ENCODE measurements around the gene VSIR. TPM values are rescaled to one million over a fixed set of nuclear protein-coding genes. Genes with fewer than 3 reads are reported as not detected.
A peak's percentile ranks its signal among the peaks of the same experiment; 100 is the strongest.

VSIR gene
- total and polyA plus RNA-seq, 10 of the 15 experiments (the other 5 are each of a cell fraction or from before 2014, with no cell fraction given): 0.19 to 12.5 (median 6.7) TPM

DNA sequence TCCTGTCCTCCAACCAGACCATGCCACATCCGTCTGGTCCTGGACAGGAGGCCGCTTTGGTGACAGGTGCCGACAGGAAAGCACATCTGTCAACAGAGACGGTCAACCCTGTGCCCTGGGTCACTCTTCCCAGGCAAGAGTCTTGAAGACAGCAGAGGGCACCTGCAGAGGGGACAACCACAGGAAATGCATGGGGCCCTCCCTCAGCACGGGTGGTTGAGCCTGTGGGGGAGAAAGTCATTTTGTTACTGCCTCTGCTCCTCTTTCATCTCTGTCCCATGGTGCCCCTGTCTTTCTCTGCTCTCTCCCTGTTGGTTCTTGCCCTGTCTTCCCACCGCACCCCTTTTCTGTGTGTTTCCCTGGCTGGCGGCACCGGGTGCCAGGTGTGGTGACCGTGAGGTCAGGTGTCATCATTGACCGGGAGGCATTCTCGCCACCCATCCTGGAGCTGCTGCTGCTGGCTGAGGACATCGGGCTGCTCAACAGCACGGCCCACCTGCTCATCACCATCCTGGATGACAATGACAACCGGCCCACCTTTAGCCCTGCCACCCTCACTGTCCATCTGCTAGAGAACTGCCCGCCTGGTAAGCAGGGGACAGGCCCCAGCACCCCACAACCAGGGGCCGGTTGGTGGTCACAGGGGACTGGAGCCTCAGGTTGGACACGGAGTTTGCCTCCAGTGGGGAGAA lies 17.6 kb upstream of the VSIR start (continued):
- no peak for TF ChIP-seq NBN (IDR thresholded peaks at IDR 0.05)
- TF ChIP-seq ETV6 (conservative IDR thresholded peaks at IDR 0.05 in 1 of 2, IDR thresholded peaks at IDR 0.05 in 1 of 2; ENCODE audit: borderline replicate concordance in 1 of 2, low read depth in 1 of 2): no peak
- TF ChIP-seq CREM (IDR thresholded peaks at IDR 0.05; ENCODE audit: low read depth): no peak; the same call in 1 of the 2 replicates
- TF ChIP-seq RAD51 (IDR thresholded peaks at IDR 0.05): no peak
- no peak for TF ChIP-seq KDM1A (IDR thresholded peaks at IDR 0.05; ENCODE audit: borderline replicate concordance)
- no peak for TF ChIP-seq ZNF207 (IDR thresholded peaks at IDR 0.05; ENCODE audit: borderline replicate concordance)
- TF ChIP-seq POLR2A (IDR thresholded peaks at IDR 0.05; ENCODE audit: low read depth, low read length): no peak
- no peak for TF ChIP-seq KAT2A (conservative IDR thresholded peaks at IDR 0.05; ENCODE audit: control insufficient read depth, low read depth, low read length)
- no peak for TF ChIP-seq NFYA (IDR thresholded peaks at IDR 0.05; ENCODE audit: borderline replicate concordance, low read depth, low read length)
- TF ChIP-seq, protein P1, sequence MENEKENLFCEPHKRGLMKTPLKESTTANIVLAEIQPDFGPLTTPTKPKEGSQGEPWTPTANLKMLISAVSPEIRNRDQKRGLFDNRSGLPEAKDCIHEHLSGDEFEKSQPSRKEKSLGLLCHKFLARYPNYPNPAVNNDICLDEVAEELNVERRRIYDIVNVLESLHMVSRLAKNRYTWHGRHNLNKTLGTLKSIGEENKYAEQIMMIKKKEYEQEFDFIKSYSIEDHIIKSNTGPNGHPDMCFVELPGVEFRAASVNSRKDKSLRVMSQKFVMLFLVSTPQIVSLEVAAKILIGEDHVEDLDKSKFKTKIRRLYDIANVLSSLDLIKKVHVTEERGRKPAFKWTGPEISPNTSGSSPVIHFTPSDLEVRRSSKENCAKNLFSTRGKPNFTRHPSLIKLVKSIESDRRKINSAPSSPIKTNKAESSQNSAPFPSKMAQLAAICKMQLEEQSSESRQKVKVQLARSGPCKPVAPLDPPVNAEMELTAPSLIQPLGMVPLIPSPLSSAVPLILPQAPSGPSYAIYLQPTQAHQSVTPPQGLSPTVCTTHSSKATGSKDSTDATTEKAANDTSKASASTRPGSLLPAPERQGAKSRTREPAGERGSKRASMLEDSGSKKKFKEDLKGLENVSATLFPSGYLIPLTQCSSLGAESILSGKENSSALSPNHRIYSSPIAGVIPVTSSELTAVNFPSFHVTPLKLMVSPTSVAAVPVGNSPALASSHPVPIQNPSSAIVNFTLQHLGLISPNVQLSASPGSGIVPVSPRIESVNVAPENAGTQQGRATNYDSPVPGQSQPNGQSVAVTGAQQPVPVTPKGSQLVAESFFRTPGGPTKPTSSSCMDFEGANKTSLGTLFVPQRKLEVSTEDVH (IDR thresholded peaks at IDR 0.05; ENCODE audit: low read depth, partially characterized antibody): no peak
- no peak for TF ChIP-seq SPI1 (IDR thresholded peaks at IDR 0.05; ENCODE audit: borderline replicate concordance, insufficient read depth, low read depth, low read length)
- no peak for TF ChIP-seq CREB1 (IDR thresholded peaks at IDR 0.05; ENCODE audit: low read depth)
- TF ChIP-seq IKZF1 (conservative IDR thresholded peaks at IDR 0.05): no peak
- TF ChIP-seq, protein P2, sequence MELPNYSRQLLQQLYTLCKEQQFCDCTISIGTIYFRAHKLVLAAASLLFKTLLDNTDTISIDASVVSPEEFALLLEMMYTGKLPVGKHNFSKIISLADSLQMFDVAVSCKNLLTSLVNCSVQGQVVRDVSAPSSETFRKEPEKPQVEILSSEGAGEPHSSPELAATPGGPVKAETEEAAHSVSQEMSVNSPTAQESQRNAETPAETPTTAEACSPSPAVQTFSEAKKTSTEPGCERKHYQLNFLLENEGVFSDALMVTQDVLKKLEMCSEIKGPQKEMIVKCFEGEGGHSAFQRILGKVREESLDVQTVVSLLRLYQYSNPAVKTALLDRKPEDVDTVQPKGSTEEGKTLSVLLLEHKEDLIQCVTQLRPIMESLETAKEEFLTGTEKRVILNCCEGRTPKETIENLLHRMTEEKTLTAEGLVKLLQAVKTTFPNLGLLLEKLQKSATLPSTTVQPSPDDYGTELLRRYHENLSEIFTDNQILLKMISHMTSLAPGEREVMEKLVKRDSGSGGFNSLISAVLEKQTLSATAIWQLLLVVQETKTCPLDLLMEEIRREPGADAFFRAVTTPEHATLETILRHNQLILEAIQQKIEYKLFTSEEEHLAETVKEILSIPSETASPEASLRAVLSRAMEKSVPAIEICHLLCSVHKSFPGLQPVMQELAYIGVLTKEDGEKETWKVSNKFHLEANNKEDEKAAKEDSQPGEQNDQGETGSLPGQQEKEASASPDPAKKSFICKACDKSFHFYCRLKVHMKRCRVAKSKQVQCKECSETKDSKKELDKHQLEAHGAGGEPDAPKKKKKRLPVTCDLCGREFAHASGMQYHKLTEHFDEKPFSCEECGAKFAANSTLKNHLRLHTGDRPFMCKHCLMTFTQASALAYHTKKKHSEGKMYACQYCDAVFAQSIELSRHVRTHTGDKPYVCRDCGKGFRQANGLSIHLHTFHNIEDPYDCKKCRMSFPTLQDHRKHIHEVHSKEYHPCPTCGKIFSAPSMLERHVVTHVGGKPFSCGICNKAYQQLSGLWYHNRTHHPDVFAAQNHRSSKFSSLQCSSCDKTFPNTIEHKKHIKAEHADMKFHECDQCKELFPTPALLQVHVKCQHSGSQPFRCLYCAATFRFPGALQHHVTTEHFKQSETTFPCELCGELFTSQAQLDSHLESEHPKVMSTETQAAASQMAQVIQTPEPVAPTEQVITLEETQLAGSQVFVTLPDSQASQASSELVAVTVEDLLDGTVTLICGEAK (IDR thresholded peaks at IDR 0.05; ENCODE audit: borderline replicate concordance): no peak
- no peak for TF ChIP-seq KLF5 (IDR thresholded peaks at IDR 0.05; ENCODE audit: partially characterized antibody)
- 0 out of 2 replicates have a peak, but pooled peaks have one; percentile 45 for TF ChIP-seq TCF3 (IDR thresholded peaks at IDR 0.05; ENCODE audit: borderline replicate concordance, insufficient read depth, low read depth, low read length)
- TF ChIP-seq DPF2 (IDR thresholded peaks at IDR 0.05): no peak
- peak; percentile 32; the same call in 1 of the 2 replicates for TF ChIP-seq JUNB (IDR thresholded peaks at IDR 0.05)
- no peak for TF ChIP-seq TBL1XR1 (IDR thresholded peaks at IDR 0.05; ENCODE audit: low read depth, low read length)
- TF ChIP-seq, protein P3, sequence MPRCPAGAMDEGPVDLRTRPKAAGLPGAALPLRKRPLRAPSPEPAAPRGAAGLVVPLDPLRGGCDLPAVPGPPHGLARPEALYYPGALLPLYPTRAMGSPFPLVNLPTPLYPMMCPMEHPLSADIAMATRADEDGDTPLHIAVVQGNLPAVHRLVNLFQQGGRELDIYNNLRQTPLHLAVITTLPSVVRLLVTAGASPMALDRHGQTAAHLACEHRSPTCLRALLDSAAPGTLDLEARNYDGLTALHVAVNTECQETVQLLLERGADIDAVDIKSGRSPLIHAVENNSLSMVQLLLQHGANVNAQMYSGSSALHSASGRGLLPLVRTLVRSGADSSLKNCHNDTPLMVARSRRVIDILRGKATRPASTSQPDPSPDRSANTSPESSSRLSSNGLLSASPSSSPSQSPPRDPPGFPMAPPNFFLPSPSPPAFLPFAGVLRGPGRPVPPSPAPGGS (IDR thresholded peaks at IDR 0.05; ENCODE audit: borderline replicate concordance, insufficient read depth, low read depth, low read length, poor library complexity, severe bottlenecking): no peak
- TF ChIP-seq SRF (IDR thresholded peaks at IDR 0.05; ENCODE audit: low read depth in 2 of 2, low read length in 2 of 2): no peak
- TF ChIP-seq BACH1 (IDR thresholded peaks at IDR 0.05; ENCODE audit: borderline replicate concordance): no peak
- TF ChIP-seq BCL11A (IDR thresholded peaks at IDR 0.05; ENCODE audit: low read depth, low read length): peak; percentile 46; the same call in 1 of the 2 replicates
